Hepatocyte (in vitro differentiated cells): ENCODE results near the gene CBX4. TPM values are rescaled to one million over a fixed set of nuclear protein-coding genes. Genes with fewer than 3 reads are reported as not detected.

Experiments
- DNase-seq: peaks from one replicate; pipeline ENCODE4 v3.0.0-alpha.2; 2016; ENCODE audit warnings: low spot score
- H2AFZ ChIP-seq: fragments of 200-600 bp; sonication (generic); 2 replicates; pipeline ENCODE4 v1.6.0; 2016; ENCODE audit warnings: antibody characterized with exemption, mild to moderate bottlenecking
- H3K27ac ChIP-seq: fragments of 200-600 bp; sonication (generic); 2 replicates; pipeline ENCODE4 v1.5.1; 2016; ENCODE audit warnings: mild to moderate bottlenecking
- H3K27me3 ChIP-seq: fragments of 200-600 bp; sonication (generic); 2 replicates; pipeline ENCODE4 v1.6.1; 2016
- H3K36me3 ChIP-seq: fragments of 200-600 bp; sonication (generic); replicated peaks from 2 replicates; pipeline ENCODE4 v1.5.1; 2016; ENCODE audit warnings: low read depth; ENCODE audit not compliant: insufficient read depth
- H3K4me1 ChIP-seq: fragments of 200-600 bp; sonication (generic); 2 replicates; pipeline ENCODE4 v1.5.1; 2016; ENCODE audit warnings: mild to moderate bottlenecking, moderate library complexity; ENCODE audit not compliant: insufficient read depth
- H3K4me2 ChIP-seq: fragments of 200-600 bp; sonication (generic); 2 replicates; pipeline ENCODE4 v1.6.0; 2016
- H3K4me3 ChIP-seq: fragments of 200-600 bp; sonication (generic); 2 replicates; pipeline ENCODE4 v1.5.1; 2016; ENCODE audit warnings: mild to moderate bottlenecking
- H3K79me2 ChIP-seq: fragments of 200-600 bp; sonication (generic); 2 replicates; pipeline ENCODE4 v1.6.0; 2017; ENCODE audit warnings: mild to moderate bottlenecking
- H3K9me2 ChIP-seq: fragments of 200-600 bp; sonication (generic); replicated peaks from 2 replicates; pipeline ENCODE4 v1.6.0; 2017; ENCODE audit warnings: mild to moderate bottlenecking; ENCODE audit not compliant: insufficient read depth
- H3K9me3 ChIP-seq: fragments of 200-600 bp; sonication (generic); 2 replicates; pipeline ENCODE4 v1.5.1; 2016; ENCODE audit warnings: low read depth, mild to moderate bottlenecking
- H4K20me1 ChIP-seq: fragments of 200-600 bp; sonication (generic); 2 replicates; pipeline ENCODE4 v1.6.0; 2016; ENCODE audit warnings: mild to moderate bottlenecking; ENCODE audit not compliant: insufficient read depth, poor library complexity, severe bottlenecking
- EZH2 ChIP-seq: fragments of 200-600 bp; sonication (generic); IDR thresholded peaks from 2 replicates; pipeline ENCODE4 v1.6.1; 2016; ENCODE audit warnings: antibody characterized with exemption, mild to moderate bottlenecking, borderline replicate concordance
- EZH2phosphoT487 ChIP-seq: fragments of 200-600 bp; sonication (generic); IDR thresholded peaks from one replicate; pipeline ENCODE4 v1.6.1; 2018; ENCODE audit warnings: antibody characterized with exemption, mild to moderate bottlenecking, low read depth, moderate library complexity; ENCODE audit not compliant: unreplicated experiment, severe bottlenecking
- WGBS: methylation state at CpG from one replicate; pipeline ENCODE4 v1.1.6; 2016; ENCODE audit warnings: low lambda C conversion rate; ENCODE audit errors: missing lambda C conversion rate; 5-methylcytosine and 5-hydroxymethylcytosine counted together
- polyA plus RNA-seq: library from polyadenylated mRNA; unstranded; fragments of >200 nt; fragmentation: Nextera tagmentation; extraction: Ambion mirVana; gene quantifications from 2 replicates; pipeline ENCODE4 v1.2.1, GENCODE V29; 2016
- total RNA-seq: library from RNA; depleted of rRNA; stranded (reverse); fragments of >200 nt; gene quantifications from 2 replicates; pipeline ENCODE4 v1.2.3, GENCODE V29; 2014
- TF ChIP-seq, protein P1 (sequence below): fragments of 200-600 bp; sonication (generic); IDR thresholded peaks from 2 replicates; pipeline ENCODE4 v1.5.1; 2016; ENCODE audit warnings: antibody characterized with exemption, mild to moderate bottlenecking; ENCODE audit not compliant: poor library complexity

The CBX4 gene
- total and polyA plus RNA-seq, 2 experiments from 2014 or later: 56.1 to 86.7 TPM

DNA sequence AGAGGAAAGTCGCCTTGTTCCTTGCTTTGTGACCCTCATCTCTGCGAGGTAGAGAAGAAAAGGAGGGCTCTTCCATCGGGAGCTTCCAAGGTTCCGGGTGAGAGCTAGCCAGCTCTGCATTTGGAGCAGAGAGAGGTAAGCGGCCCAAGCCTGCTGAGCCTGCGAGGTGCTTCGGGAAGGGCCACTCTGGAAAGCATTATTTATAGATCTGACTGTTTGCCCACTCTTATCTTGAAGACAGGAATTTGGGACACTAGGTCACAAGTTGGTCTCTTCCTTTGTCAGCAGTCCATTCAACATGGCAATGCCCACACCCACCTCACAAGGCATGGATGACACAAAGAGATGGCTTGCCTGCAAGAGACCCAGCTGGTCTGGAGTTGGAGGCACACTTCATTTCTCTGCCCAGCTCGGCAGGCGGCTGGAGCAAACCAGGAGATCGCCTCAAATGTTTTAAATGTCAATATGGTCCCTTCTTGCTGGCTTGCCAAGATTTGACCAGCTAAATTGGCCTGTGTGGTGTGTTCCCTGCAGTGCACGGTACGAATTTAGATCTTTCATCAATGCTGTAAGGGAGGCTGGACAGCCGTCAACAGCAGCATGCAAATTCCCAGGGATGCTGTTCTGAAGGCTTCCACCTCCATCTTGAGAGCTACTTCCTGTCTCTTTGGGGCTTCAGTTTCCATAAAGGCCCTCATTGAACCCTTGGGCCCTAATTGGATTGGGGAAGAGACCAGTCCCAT is 19.5 kb downstream of the CBX4 start:
- peaks cover 52% of the 10 kb centered on the region for H3K27me3 ChIP-seq

GRCh38 chr17:79819085-79819484 is 20.2 kb downstream of the CBX4 start:
- H2AFZ ChIP-seq: no peak overlapping the region
- H4K20me1 ChIP-seq: no peaks in the 10 kb centered on the region
- H3K4me3 ChIP-seq: no peak overlapping the region
- H3K36me3 ChIP-seq: no peaks in the 10 kb centered on the region
- H3K27me3 ChIP-seq: peaks cover 58% of the 10 kb centered on the region
- DNase-seq: no peak
- H3K4me1 ChIP-seq: peaks cover 14% of the 10 kb centered on the region
- no peaks in the 10 kb centered on the region for H3K9me2 ChIP-seq
- no peak overlapping the region for H3K4me2 ChIP-seq
- TF ChIP-seq, protein P1, sequence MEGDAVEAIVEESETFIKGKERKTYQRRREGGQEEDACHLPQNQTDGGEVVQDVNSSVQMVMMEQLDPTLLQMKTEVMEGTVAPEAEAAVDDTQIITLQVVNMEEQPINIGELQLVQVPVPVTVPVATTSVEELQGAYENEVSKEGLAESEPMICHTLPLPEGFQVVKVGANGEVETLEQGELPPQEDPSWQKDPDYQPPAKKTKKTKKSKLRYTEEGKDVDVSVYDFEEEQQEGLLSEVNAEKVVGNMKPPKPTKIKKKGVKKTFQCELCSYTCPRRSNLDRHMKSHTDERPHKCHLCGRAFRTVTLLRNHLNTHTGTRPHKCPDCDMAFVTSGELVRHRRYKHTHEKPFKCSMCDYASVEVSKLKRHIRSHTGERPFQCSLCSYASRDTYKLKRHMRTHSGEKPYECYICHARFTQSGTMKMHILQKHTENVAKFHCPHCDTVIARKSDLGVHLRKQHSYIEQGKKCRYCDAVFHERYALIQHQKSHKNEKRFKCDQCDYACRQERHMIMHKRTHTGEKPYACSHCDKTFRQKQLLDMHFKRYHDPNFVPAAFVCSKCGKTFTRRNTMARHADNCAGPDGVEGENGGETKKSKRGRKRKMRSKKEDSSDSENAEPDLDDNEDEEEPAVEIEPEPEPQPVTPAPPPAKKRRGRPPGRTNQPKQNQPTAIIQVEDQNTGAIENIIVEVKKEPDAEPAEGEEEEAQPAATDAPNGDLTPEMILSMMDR: no peak
- TF ChIP-seq EZH2phosphoT487: no peak
- TF ChIP-seq EZH2: no peak
- WGBS: 80% methylated on average over 5 of the region's 5 CpGs
- no peaks in the 10 kb centered on the region for H3K79me2 ChIP-seq
- H3K9me3 ChIP-seq: no peaks in the 10 kb centered on the region
- H3K27ac ChIP-seq: no peak overlapping the region

More for the DNA sequence above, 19.5 kb downstream of the CBX4 start:
- Histone ChIP-seq H3K4me3 (no peak overlapping the region), H4K20me1 (no peaks in the 10 kb centered on the region), H3K36me3 (no peaks in the 10 kb centered on the region), H3K79me2 (no peaks in the 10 kb centered on the region), H2AFZ (no peak overlapping the region), H3K4me1 (peaks cover 10% of the 10 kb centered on the region), H3K27ac (no peak overlapping the region), H3K9me3 (no peaks in the 10 kb centered on the region), H3K9me2 (no peaks in the 10 kb centered on the region), H3K4me2 (no peak overlapping the region)
- 84% methylated on average over 13 of the region's 13 CpGs for WGBS
- no peak for DNase-seq
- TF ChIP-seq EZH2phosphoT487 (no peak), EZH2 (no peak)
- TF ChIP-seq, protein P1: no peak

DNA sequence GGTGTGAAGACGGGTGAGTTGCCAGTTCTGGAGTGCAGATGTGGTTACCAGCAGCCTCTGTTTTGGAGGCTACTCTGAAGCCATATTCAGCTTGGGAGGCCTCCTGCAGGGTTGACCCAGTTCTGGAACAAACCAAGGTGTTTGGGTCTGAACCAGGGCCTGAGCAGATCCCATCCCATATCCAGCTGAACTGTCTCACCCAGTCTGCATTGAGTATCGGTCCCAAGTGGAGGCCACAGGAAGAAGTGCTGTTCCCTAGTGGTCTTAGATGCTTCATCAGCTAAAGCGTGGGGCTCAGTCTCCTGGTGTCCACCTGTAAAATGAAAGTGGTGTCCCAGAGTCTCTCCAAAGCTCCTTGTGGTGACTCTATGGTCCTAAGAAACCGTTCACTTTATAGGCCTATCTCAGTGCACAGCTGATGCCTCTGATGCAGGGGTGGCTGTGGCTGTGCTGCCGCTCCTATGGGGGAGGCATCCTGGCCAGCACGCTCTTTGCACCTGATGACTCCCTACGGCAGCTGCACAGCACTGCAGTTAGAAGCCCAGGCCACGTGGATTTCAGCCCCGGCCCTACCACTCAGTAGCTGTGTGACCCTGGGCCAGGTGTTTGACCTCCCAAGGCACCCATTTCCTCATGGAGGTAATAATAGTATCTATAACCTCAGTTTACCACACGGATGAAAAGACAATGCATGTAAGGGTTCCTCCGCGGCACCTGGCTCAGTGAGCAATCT is 21.0 kb downstream of the CBX4 start:
- H3K9me3 ChIP-seq: no peaks in the 10 kb centered on the region
- H3K27me3 ChIP-seq: peaks cover 62% of the 10 kb centered on the region
- DNase-seq: no peak
- H3K79me2 ChIP-seq: no peaks in the 10 kb centered on the region
- no peaks in the 10 kb centered on the region for H3K9me2 ChIP-seq
- TF ChIP-seq EZH2: no peak
- no peak overlapping the region for H2AFZ ChIP-seq
- WGBS: 81% methylated on average over 12 of the region's 12 CpGs
- H3K27ac ChIP-seq: no peak overlapping the region
- H3K4me2 ChIP-seq: no peak overlapping the region
- no peaks in the 10 kb centered on the region for H4K20me1 ChIP-seq
- peaks cover 19% of the 10 kb centered on the region for H3K4me1 ChIP-seq
- no peak overlapping the region for H3K4me3 ChIP-seq
- no peaks in the 10 kb centered on the region for H3K36me3 ChIP-seq

- H3K27me3 ChIP-seq: peaks cover 83% of the 10 kb centered on the region
- H3K79me2 ChIP-seq: no peaks in the 10 kb centered on the region
- H3K9me2 ChIP-seq: no peaks in the 10 kb centered on the region
- no peak overlapping the region for H3K27ac ChIP-seq
- H2AFZ ChIP-seq: no peak overlapping the region
- no peak overlapping the region for H3K4me3 ChIP-seq
- H3K4me1 ChIP-seq: peaks cover 34% of the 10 kb centered on the region
- WGBS: 19% methylated on average over 36 of the region's 41 CpGs
- TF ChIP-seq EZH2phosphoT487 (peak; percentile 24), EZH2 (peak; percentile 12)
- TF ChIP-seq, protein P1: no peak
- H3K36me3 ChIP-seq: no peaks in the 10 kb centered on the region
- H4K20me1 ChIP-seq: no peaks in the 10 kb centered on the region
- H3K9me3 ChIP-seq: no peaks in the 10 kb centered on the region
- no peak for DNase-seq
- peak overlapping the region; percentile 82 for H3K4me2 ChIP-seq
Measured at GRCh38 chr17:79815836-79816461, 23.3 kb downstream of the CBX4 start.
